Fibroblast of lung (primary cell): ENCODE measurements around the gene FGF9. TPM values are rescaled to one million over a fixed set of nuclear protein-coding genes. Genes with fewer than 3 reads are reported as not detected.

Source experiments
- DNase-seq, 2 donors: peaks; one replicate each; pipeline versions ENCODE4 v3.0.0 to v3.0.0-alpha.2; 2010; ENCODE audit warnings: low read depth in 2 of 2
- H2AFZ ChIP-seq: 2 replicates; pipeline ENCODE4 v1.5.1; 2012; ENCODE audit warnings: low read length, control low read depth, inconsistent platforms
- H3K27ac ChIP-seq: 2 replicates; pipeline ENCODE4 v1.5.1; 2011; ENCODE audit warnings: low read length, control low read depth; ENCODE audit not compliant: insufficient read depth
- H3K27me3 ChIP-seq: 2 replicates; pipeline ENCODE4 v1.5.1; 2011; ENCODE audit warnings: mild to moderate bottlenecking, low read length; ENCODE audit not compliant: control insufficient read depth, insufficient read depth
- H3K36me3 ChIP-seq: 2 replicates; pipeline ENCODE4 v1.5.1; 2011; ENCODE audit warnings: low read length; ENCODE audit not compliant: control insufficient read depth, insufficient read depth
- H3K4me1 ChIP-seq: 2 replicates; pipeline ENCODE4 v1.5.1; 2011; ENCODE audit warnings: low read length; ENCODE audit not compliant: control insufficient read depth, insufficient read depth; ENCODE audit errors: extremely low read depth
- H3K4me2 ChIP-seq: 2 replicates; pipeline ENCODE4 v1.5.1; 2011; ENCODE audit warnings: low read length, control low read depth; ENCODE audit not compliant: insufficient read depth; ENCODE audit errors: extremely low read depth
- H3K4me3 ChIP-seq, 4 experiments: fragments of 200-600 bp in 1 of 4; sonication (generic) in 1 of 4; replicated peaks in 1 of 4; 2 replicates each; pipeline ENCODE4 v1.5.1; 2011 to 2016; ENCODE audit warnings: low read length in 4 of 4, low read depth in 3 of 4, mild to moderate bottlenecking in 3 of 4, control low read depth in 2 of 4, inconsistent platforms in 1 of 4, mixed read lengths in 1 of 4; ENCODE audit not compliant: insufficient read depth in 1 of 4; ENCODE audit errors: control extremely low read depth in 1 of 4
- H3K79me2 ChIP-seq: 2 replicates; pipeline ENCODE4 v1.5.1; 2012; ENCODE audit warnings: mild to moderate bottlenecking, low read length, inconsistent platforms; ENCODE audit not compliant: control insufficient read depth, insufficient read depth
- H3K9ac ChIP-seq: 2 replicates; pipeline ENCODE4 v1.5.1; 2011; ENCODE audit warnings: mild to moderate bottlenecking, low read length, control low read depth; ENCODE audit not compliant: insufficient read depth
- H3K9me3 ChIP-seq: 2 replicates; pipeline ENCODE4 v1.5.1; 2012; ENCODE audit warnings: low read depth, low read length; ENCODE audit not compliant: control insufficient read depth, insufficient read depth
- H4K20me1 ChIP-seq: 2 replicates; pipeline ENCODE4 v1.5.1; 2011; ENCODE audit warnings: low read length; ENCODE audit not compliant: control insufficient read depth, insufficient read depth; ENCODE audit errors: extremely low read depth
- EZH2 ChIP-seq: IDR thresholded peaks from 2 replicates; pipeline ENCODE4 v1.5.1; 2012; ENCODE audit warnings: low read length, control low read depth, mild to moderate bottlenecking; ENCODE audit errors: missing control alignments
- polyA plus RNA-seq, 2 donors: library from polyadenylated mRNA; depleted of rRNA in 1 of 2; stranded (reverse) in 1 of 2; unstranded in 1 of 2; fragments of >200 nt; gene quantifications; 2 replicates each; pipeline ENCODE4 v1.2.1, GENCODE V29; 2011 to 2012; ENCODE audit warnings: missing spikeins in 1 of 2
- total RNA-seq: library from RNA; depleted of rRNA; stranded (reverse); fragments of >200 nt; gene quantifications from 2 replicates; pipeline ENCODE4 v1.2.1, GENCODE V29; 2014
- TF ChIP-seq, protein P1 (sequence below), 2 donors: IDR thresholded peaks in 1 of 2; conservative IDR thresholded peaks in 1 of 2; 1 replicate in 1 of 2; 2 replicates in 1 of 2; pipeline ENCODE4 v1.5.1; 2011 to 2012; ENCODE audit warnings: low read length in 2 of 2, control low read depth in 1 of 2, inconsistent platforms in 1 of 2, low read depth in 1 of 2, mild to moderate bottlenecking in 1 of 2

The FGF9 gene
- total and polyA plus RNA-seq, 2 donors (not counting 1 experiment from before 2014, with no cell fraction given): 0.06 to 0.33 TPM

DNA sequence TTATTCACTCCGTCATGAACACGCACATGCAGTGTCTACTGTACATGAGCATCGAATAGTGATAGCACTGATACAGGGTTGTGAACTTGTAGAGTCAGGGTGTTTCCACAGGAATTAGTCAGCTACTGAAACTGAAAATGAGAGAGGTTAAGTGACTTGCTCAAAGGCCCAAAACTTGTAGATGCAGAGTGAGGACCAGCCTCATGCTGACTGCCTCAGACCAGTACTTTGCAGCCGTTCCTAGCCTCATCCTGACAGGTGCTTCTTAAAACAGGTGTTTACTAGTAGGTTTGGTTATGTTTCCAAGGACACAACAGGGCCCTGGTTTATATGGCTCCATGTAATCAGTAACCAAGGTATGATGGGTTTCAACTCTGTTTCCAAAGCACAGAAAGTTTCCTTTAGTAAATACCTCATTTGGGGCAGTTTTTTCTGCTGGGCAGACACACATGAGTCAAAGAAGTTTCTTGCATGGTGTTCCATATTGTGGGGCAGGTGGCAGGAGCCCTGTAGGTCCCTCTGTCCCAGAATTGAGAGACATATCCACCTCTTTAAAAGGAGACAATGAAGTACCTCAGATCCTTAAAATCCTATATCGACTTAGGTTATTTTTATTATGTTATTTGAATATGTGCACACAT lies 16.0 kb downstream of the FGF9 start:
- no peak for DNase-seq

DNA sequence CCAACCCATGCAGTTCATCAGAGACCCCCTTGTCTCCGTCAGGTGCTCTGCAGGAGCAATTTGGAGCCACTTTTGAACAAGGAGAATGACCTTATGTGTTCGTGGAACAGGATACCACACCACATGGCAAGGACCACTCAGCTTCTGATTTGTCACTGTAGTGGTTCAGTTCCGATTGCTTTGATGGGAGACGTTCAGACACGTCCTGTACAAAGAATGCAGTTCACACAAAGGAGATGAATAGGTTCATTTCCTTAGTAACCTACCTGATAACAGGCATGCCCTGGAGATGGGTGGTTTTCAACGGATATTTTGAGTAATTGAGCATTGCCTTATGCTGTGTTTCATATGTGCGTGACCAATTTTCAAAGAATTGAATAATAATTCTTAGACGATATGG lies 17.2 kb downstream of the FGF9 start:
- H4K20me1 ChIP-seq: no peaks in the 10 kb centered on the region
- no peak overlapping the region for H3K4me2 ChIP-seq
- peaks cover 7% of the 10 kb centered on the region for H3K27me3 ChIP-seq
- no peak overlapping the region for H3K9ac ChIP-seq
- no peak for DNase-seq
- H3K9me3 ChIP-seq: no peaks in the 10 kb centered on the region
- H2AFZ ChIP-seq: no peak overlapping the region
- H3K4me3 ChIP-seq: no peak overlapping the region
- no peaks in the 10 kb centered on the region for H3K36me3 ChIP-seq
- no peaks in the 10 kb centered on the region for H3K4me1 ChIP-seq
- no peak for TF ChIP-seq EZH2
- TF ChIP-seq, protein P1, sequence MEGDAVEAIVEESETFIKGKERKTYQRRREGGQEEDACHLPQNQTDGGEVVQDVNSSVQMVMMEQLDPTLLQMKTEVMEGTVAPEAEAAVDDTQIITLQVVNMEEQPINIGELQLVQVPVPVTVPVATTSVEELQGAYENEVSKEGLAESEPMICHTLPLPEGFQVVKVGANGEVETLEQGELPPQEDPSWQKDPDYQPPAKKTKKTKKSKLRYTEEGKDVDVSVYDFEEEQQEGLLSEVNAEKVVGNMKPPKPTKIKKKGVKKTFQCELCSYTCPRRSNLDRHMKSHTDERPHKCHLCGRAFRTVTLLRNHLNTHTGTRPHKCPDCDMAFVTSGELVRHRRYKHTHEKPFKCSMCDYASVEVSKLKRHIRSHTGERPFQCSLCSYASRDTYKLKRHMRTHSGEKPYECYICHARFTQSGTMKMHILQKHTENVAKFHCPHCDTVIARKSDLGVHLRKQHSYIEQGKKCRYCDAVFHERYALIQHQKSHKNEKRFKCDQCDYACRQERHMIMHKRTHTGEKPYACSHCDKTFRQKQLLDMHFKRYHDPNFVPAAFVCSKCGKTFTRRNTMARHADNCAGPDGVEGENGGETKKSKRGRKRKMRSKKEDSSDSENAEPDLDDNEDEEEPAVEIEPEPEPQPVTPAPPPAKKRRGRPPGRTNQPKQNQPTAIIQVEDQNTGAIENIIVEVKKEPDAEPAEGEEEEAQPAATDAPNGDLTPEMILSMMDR (conservative IDR thresholded peaks at IDR 0.05 in 1 of 2, IDR thresholded peaks at IDR 0.05 in 1 of 2; ENCODE audit: low read depth in 1 of 2, low read length in 2 of 2): no peak
- H3K79me2 ChIP-seq: no peaks in the 10 kb centered on the region
- no peak overlapping the region for H3K27ac ChIP-seq

More for the DNA sequence above, 16.0 kb downstream of the FGF9 start:
- no peak overlapping the region for H3K4me3 ChIP-seq
- no peak overlapping the region for H3K4me2 ChIP-seq
- no peaks in the 10 kb centered on the region for H4K20me1 ChIP-seq
- H3K27ac ChIP-seq: no peak overlapping the region
- H3K27me3 ChIP-seq: peaks cover 7% of the 10 kb centered on the region
- no peaks in the 10 kb centered on the region for H3K36me3 ChIP-seq
- no peak overlapping the region for H2AFZ ChIP-seq
- H3K4me1 ChIP-seq: no peaks in the 10 kb centered on the region
- H3K9me3 ChIP-seq: no peaks in the 10 kb centered on the region
- H3K9ac ChIP-seq: no peak overlapping the region
- TF ChIP-seq EZH2: no peak
- TF ChIP-seq, protein P1 (conservative IDR thresholded peaks at IDR 0.05 in 1 of 2, IDR thresholded peaks at IDR 0.05 in 1 of 2; ENCODE audit: low read depth in 1 of 2, low read length in 2 of 2): no peak
- no peaks in the 10 kb centered on the region for H3K79me2 ChIP-seq

DNA sequence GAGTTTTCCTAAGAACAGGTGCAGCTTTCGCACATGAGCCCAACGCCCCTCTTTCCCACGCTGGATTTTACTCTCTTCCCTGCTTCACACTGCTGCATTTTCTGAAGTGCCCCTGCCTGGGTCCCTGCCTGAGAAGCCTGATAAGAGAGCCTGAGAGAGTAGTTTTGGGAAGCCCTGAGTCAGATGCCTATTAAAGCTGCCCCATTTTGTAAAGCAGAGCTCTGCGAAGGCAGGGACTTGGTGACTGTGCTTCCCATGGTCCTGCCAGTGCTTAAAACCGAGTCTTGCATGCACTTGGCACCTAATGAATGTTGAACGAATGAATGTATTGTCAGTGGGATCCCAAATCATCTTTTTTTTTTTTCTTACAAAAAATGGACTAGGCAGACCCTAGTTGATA lies 18.2 kb downstream of the FGF9 start:
- no peaks in the 10 kb centered on the region for H3K9me3 ChIP-seq
- peaks cover 7% of the 10 kb centered on the region for H3K27me3 ChIP-seq
- H3K9ac ChIP-seq: no peak overlapping the region
- no peaks in the 10 kb centered on the region for H3K4me1 ChIP-seq
- no peaks in the 10 kb centered on the region for H4K20me1 ChIP-seq
- H3K4me3 ChIP-seq: no peak overlapping the region
- no peak overlapping the region for H3K4me2 ChIP-seq
- H2AFZ ChIP-seq: no peak overlapping the region
- no peaks in the 10 kb centered on the region for H3K36me3 ChIP-seq
- DNase-seq: no peak
- TF ChIP-seq, protein P1 (conservative IDR thresholded peaks at IDR 0.05 in 1 of 2, IDR thresholded peaks at IDR 0.05 in 1 of 2; ENCODE audit: low read depth in 1 of 2, low read length in 2 of 2): no peak
- H3K27ac ChIP-seq: no peak overlapping the region
- no peaks in the 10 kb centered on the region for H3K79me2 ChIP-seq
